Kidney epithelial cell (primary cell): ENCODE data around the gene PSMB3. TPM values are rescaled to one million over a fixed set of nuclear protein-coding genes. Genes with fewer than 3 reads are reported as not detected.

ENCODE experiments used
- DNase-seq: peaks from one replicate; pipeline ENCODE4 v3.0.0-alpha.2; 2010; ENCODE audit warnings: low read depth
- H3K27me3 ChIP-seq: 2 replicates; pipeline ENCODE4 v1.6.0; 2011; ENCODE audit warnings: low read length; ENCODE audit not compliant: control insufficient read depth, insufficient read depth
- H3K36me3 ChIP-seq: 2 replicates; pipeline ENCODE4 v1.5.1; 2011; ENCODE audit warnings: low read length; ENCODE audit not compliant: control insufficient read depth, insufficient read depth
- H3K4me3 ChIP-seq: 2 replicates; pipeline ENCODE4 v1.5.1; 2011; ENCODE audit warnings: low read depth, mild to moderate bottlenecking, control low read depth, low read length
- total RNA-seq: library from RNA; depleted of rRNA; stranded (reverse); fragments of >200 nt; gene quantifications from 2 replicates; pipeline ENCODE4 v1.2.3, GENCODE V29; 2015
- TF ChIP-seq, protein P1 (sequence below): IDR thresholded peaks from 2 replicates; pipeline ENCODE4 v1.5.1; 2011; ENCODE audit warnings: mild to moderate bottlenecking, moderate library complexity, low read length, control low read depth, inconsistent platforms; ENCODE audit not compliant: insufficient read depth, poor library complexity, severe bottlenecking

PSMB3 gene
- total RNA-seq, 1 donor from 2014 or later: 166 TPM

DNA sequence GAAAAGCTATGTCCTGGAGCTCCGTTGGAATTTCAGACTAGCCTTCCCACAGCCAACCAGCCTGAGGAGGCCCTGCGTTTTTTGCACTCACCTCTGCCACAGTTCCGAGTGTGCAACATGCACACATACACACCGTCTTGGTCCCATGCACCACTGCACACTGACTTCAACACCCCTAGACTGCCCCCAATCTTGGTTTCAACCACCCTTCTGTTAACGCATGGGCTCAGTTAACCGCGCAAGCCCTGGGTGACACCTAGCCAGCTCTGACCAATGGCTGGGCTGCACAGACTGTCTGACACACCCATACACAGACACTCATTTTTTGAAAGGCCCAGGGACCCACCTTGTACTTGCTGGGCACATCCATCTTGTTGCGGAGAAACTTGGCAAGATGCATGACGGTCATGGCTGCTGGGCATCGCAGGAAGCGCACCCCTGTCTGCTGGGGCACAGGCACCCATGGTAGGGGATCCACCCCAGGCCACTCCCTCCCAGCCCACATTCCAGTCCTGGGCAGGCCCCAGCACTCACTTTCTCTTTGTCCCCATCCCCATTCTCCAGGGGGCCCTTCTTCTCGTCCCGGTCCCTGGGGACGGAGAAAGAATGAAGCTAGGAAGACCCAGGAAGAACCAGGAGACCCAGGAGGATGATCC is 14.4 kb upstream of the PSMB3 start:
- no peak for DNase-seq
- Histone ChIP-seq H3K27me3 (no peaks in the 10 kb centered on the region), H3K4me3 (no peak overlapping the region), H3K36me3 (peaks cover 1% of the 10 kb centered on the region)
- TF ChIP-seq, protein P1, sequence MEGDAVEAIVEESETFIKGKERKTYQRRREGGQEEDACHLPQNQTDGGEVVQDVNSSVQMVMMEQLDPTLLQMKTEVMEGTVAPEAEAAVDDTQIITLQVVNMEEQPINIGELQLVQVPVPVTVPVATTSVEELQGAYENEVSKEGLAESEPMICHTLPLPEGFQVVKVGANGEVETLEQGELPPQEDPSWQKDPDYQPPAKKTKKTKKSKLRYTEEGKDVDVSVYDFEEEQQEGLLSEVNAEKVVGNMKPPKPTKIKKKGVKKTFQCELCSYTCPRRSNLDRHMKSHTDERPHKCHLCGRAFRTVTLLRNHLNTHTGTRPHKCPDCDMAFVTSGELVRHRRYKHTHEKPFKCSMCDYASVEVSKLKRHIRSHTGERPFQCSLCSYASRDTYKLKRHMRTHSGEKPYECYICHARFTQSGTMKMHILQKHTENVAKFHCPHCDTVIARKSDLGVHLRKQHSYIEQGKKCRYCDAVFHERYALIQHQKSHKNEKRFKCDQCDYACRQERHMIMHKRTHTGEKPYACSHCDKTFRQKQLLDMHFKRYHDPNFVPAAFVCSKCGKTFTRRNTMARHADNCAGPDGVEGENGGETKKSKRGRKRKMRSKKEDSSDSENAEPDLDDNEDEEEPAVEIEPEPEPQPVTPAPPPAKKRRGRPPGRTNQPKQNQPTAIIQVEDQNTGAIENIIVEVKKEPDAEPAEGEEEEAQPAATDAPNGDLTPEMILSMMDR: no peak

DNA sequence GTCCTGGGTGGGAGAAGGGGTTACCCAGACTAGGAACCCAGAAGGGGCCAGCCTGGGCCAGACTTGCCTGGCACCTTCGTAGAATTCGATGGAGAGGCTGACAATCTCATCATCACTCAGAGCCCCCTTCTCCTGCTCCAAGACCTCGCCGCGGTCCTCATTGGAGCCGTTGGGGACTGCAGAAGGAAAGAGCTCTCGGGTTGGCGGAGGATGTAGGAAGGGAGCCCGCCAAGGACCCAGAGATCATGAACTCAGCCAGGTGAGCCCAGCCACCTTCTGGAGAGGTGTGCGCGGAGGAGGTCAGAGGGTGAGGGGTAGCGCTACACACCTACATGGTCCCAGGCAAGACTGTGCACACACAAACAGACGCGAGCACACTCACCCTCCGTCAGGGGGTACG is 13.9 kb upstream of the PSMB3 start:
- no peak overlapping the region for H3K4me3 ChIP-seq
- peaks cover 1% of the 10 kb centered on the region for H3K36me3 ChIP-seq
- TF ChIP-seq, protein P1: no peak
- H3K27me3 ChIP-seq: no peaks in the 10 kb centered on the region
- DNase-seq: no peak

DNA sequence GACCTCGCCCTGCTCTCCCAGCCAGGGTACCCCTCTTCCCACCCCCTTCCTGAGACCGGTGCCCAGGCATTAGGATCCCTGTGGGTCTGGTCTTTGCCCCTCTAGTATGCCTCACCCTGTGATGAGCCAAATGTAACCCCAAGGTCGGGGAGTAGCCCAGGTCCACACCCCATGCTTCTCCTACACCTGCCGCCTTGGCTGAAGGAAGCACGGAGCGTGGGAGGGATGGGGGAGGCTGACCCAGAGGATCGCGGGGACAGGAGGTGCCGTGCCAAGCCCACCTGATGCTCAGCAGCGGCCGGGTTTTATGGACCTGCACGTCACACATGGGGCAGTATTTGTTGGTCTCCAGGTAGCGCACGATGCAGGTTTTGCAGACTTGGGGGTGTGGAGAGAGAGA is 13.2 kb upstream of the PSMB3 start:
- Histone ChIP-seq H3K27me3 (no peaks in the 10 kb centered on the region), H3K36me3 (peaks cover 1% of the 10 kb centered on the region), H3K4me3 (no peak overlapping the region)
- TF ChIP-seq, protein P1: no peak
- DNase-seq: no peak

DNA sequence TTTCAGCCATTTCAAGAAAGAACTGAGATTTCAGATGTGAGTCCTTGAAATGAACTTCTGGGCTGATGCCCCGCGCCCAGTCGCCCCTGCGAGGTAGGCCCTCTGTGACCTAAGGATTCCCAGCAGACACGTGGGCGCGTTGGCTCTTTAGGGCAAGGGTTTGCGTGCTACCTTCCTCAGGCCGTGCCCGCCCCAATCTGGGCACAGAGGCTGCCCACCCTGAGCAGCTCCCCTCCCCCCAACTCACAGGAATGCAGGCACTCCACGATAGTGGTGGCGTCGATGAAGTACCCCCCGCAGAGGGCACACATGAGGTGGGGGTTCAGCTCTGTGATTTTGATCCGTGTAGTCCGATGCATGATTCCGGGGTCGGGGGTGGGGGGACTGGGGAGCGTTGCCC is 12.5 kb upstream of the PSMB3 start:
- TF ChIP-seq, protein P1: no peak
- Histone ChIP-seq H3K27me3 (no peaks in the 10 kb centered on the region), H3K4me3 (no peak overlapping the region), H3K36me3 (peaks cover 1% of the 10 kb centered on the region)
- DNase-seq: no peak

DNA sequence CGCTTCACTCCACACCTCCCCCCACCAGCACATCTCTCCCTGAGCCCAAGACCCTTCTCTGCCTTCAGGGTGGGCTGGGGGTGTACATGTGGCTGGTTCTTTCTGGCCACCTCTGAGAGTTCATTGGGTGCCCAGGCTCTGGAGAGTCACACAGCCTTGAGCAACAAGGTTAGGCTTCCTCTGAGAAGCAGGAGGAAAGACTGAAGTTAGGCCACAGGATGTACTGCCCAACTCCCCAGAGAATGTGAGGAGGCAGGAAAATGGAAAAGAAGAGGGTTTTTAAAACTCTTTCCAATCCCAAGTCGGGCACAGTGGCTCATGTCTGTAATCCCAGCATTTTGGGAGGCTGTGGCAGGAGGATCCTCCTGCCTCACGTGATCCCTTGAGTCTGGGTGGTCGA is 11.7 kb upstream of the PSMB3 start:
- TF ChIP-seq, protein P1: no peak
- H3K27me3 ChIP-seq: no peaks in the 10 kb centered on the region
- no peak overlapping the region for H3K4me3 ChIP-seq
- DNase-seq: no peak
- H3K36me3 ChIP-seq: peaks cover 1% of the 10 kb centered on the region

DNA sequence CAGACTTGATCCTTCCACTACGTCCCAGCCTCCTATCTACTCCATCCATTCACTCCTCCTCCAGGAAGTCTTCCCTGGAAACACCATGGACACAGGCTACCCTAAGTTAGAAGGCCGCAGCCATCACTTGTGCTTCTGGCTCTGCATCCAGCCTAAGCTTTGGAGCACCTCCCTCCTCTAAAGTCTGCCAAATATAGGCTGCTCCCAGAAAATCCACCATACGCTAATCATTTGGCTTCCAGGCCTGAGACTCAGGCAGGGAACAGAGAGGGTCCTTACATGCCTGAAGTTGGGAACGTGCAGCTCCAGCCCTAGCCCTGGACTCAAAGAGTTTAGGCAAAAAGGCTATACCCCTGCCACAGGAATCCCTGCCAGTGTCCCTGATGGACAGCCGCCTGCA is 11.1 kb upstream of the PSMB3 start:
- Histone ChIP-seq H3K4me3 (no peak overlapping the region), H3K36me3 (peaks cover 1% of the 10 kb centered on the region), H3K27me3 (no peaks in the 10 kb centered on the region)
- TF ChIP-seq, protein P1: no peak
- no peak for DNase-seq
